RWPE2 (cell line): ENCODE measurements around the gene SLCO1B1.
A peak's percentile ranks its signal among the peaks of the same experiment; 100 is the strongest.
"Not testable (repeated sequence)": the region's sequence is repeated elsewhere in the genome, so short reads cannot be mapped to it uniquely, and the experiment has no call there.

ENCODE experiments used
- ATAC-seq: fragments of 200-7000 bp; cut with Tn5 transposase; 3 replicates; pipeline ENCODE4 v1.9.1; 2021; ENCODE audit warnings: low read depth
- DNase-seq: peaks from one replicate; pipeline ENCODE4 v3.0.0-alpha.2; 2020; ENCODE audit warnings: low spot score
- H3K27ac ChIP-seq: fragments of 450-650 bp; 2 replicates; pipeline ENCODE4 v1.5.1; 2017; ENCODE audit warnings: mild to moderate bottlenecking; ENCODE audit not compliant: poor library complexity, severe bottlenecking
- H3K27me3 ChIP-seq: fragments of 250-450 bp; sonication (Bioruptor Pico); 2 replicates; pipeline ENCODE4 v1.5.1; 2021; ENCODE audit warnings: mild to moderate bottlenecking, moderate library complexity; ENCODE audit not compliant: insufficient read depth, poor library complexity, severe bottlenecking
- H3K36me3 ChIP-seq: fragments of 250-450 bp; sonication (Bioruptor Pico); 2 replicates; pipeline ENCODE4 v1.5.1; 2020; ENCODE audit warnings: low read depth, mild to moderate bottlenecking, moderate library complexity
- H3K4me1 ChIP-seq: fragments of 250-450 bp; sonication (Bioruptor Pico); 2 replicates; pipeline ENCODE4 v1.5.1; 2021; ENCODE audit warnings: mild to moderate bottlenecking, moderate library complexity; ENCODE audit not compliant: insufficient read depth, poor library complexity, severe bottlenecking
- H3K4me3 ChIP-seq: fragments of 250-450 bp; sonication (Bioruptor Pico); 2 replicates; pipeline ENCODE4 v1.5.1; 2021; ENCODE audit warnings: mild to moderate bottlenecking, moderate library complexity; ENCODE audit not compliant: severe bottlenecking
- H3K9me3 ChIP-seq: fragments of 250-450 bp; sonication (Bioruptor Pico); 2 replicates; pipeline ENCODE4 v1.5.1; 2021; ENCODE audit warnings: mild to moderate bottlenecking, moderate library complexity; ENCODE audit not compliant: severe bottlenecking
- CTCF ChIP-seq: fragments of 450-650 bp; IDR thresholded peaks from one replicate; pipeline ENCODE4 v1.5.1; 2017; ENCODE audit warnings: mild to moderate bottlenecking, moderate library complexity; ENCODE audit not compliant: poor library complexity, severe bottlenecking

SLCO1B1 gene

GRCh38 chr12:21169878-21170472 is 39.0 kb downstream of the SLCO1B1 start:
- ATAC-seq (no peak), DNase-seq (no peak)
- Histone ChIP-seq H3K27ac (no peak overlapping the region), H3K9me3 (no peaks in the 10 kb centered on the region), H3K36me3 (no peaks in the 10 kb centered on the region), H3K4me3 (no peak overlapping the region), H3K27me3 (no peaks in the 10 kb centered on the region), H3K4me1 (no peaks in the 10 kb centered on the region)
- TF ChIP-seq CTCF = peak; percentile 56

- H3K27me3 ChIP-seq = no peaks in the 10 kb centered on the region
- H3K27ac ChIP-seq = no peak overlapping the region
- no peak for ATAC-seq
- DNase-seq = no peak
- TF ChIP-seq CTCF = no peak
- no peaks in the 10 kb centered on the region for H3K36me3 ChIP-seq
- no peaks in the 10 kb centered on the region for H3K4me1 ChIP-seq
- no peaks in the 10 kb centered on the region for H3K9me3 ChIP-seq
- H3K4me3 ChIP-seq = no peak overlapping the region
These were observed 41.1 kb downstream of the SLCO1B1 start for GRCh38 chr12:21172079-21172478.

GRCh38 chr12:21183721-21184275 is 52.8 kb downstream of the SLCO1B1 start:
- Histone ChIP-seq H3K4me1 (no peaks in the 10 kb centered on the region), H3K36me3 (no peaks in the 10 kb centered on the region), H3K4me3 (no peak overlapping the region), H3K27me3 (peaks cover 4% of the 10 kb centered on the region), H3K27ac (no peak overlapping the region), H3K9me3 (no peaks in the 10 kb centered on the region)
- DNase-seq (no peak), ATAC-seq (no peak)
- no peak for TF ChIP-seq CTCF

- Histone ChIP-seq H3K27ac (no peak overlapping the region), H3K4me3 (no peak overlapping the region), H3K9me3 (no peaks in the 10 kb centered on the region), H3K4me1 (no peaks in the 10 kb centered on the region), H3K27me3 (no peaks in the 10 kb centered on the region), H3K36me3 (no peaks in the 10 kb centered on the region)
- no peak for DNase-seq
- ATAC-seq = no peak
- TF ChIP-seq CTCF = no peak
These were observed 59.0 kb downstream of the SLCO1B1 start for GRCh38 chr12:21190016-21190415.

GRCh38 chr12:21214433-21214832 is 83.4 kb downstream of the SLCO1B1 start:
- not testable (repeated sequence) for H3K27ac ChIP-seq, H3K4me3 ChIP-seq, ATAC-seq, DNase-seq, H3K9me3 ChIP-seq, H3K27me3 ChIP-seq, H3K4me1 ChIP-seq, H3K36me3 ChIP-seq
